ENCODE results near the gene RERE.
A peak's percentile ranks its signal among the peaks of the same experiment; 100 is the strongest.

Gene RERE

GRCh38 chr1:8603220-8603616 lies 214.2 kb downstream of the RERE start:
- no peak for TF ChIP-seq CTCF (IDR thresholded peaks at IDR 0.05)
- peaks cover 18 to 21% of the 10 kb centered on the region in 2 experiments for H3K4me1 ChIP-seq (ENCODE audit: control insufficient read depth in 1 of 2, insufficient read depth in 1 of 2, low read depth in 1 of 2, low read length in 1 of 2)
- H3K9me3 ChIP-seq, result no peaks in the 10 kb centered on the region
- H3K27me3 ChIP-seq, result no peaks in the 10 kb centered on the region
- H3K27ac ChIP-seq, result peak overlapping the region; percentile 52
- no peaks in the 10 kb centered on the region for H3K36me3 ChIP-seq
- no peak overlapping the region for H3K4me3 ChIP-seq (ENCODE audit: low read depth in 1 of 2, low read length in 1 of 2)

- Histone ChIP-seq H3K27me3 (no peaks in the 10 kb centered on the region), H3K36me3 (no peaks in the 10 kb centered on the region), H3K4me1 (ENCODE audit: control insufficient read depth in 1 of 2, insufficient read depth in 1 of 2, low read depth in 1 of 2, low read length in 1 of 2) (peaks cover 18 to 21% of the 10 kb centered on the region in 2 experiments), H3K9me3 (no peaks in the 10 kb centered on the region), H3K27ac (peak overlapping the region; percentile 52), H3K4me3 (ENCODE audit: low read depth in 1 of 2, low read length in 1 of 2) (no peak overlapping the region)
- TF ChIP-seq CTCF (IDR thresholded peaks at IDR 0.05), result no peak
Observed at GRCh38 chr1:8602471-8603219, 214.8 kb downstream of the RERE start.

- TF ChIP-seq CTCF (IDR thresholded peaks at IDR 0.05), result no peak
- Histone ChIP-seq H3K27ac (peak overlapping the region; percentile 48), H3K4me3 (ENCODE audit: low read depth in 1 of 2, low read length in 1 of 2) (no peak overlapping the region), H3K27me3 (no peaks in the 10 kb centered on the region), H3K9me3 (no peaks in the 10 kb centered on the region), H3K4me1 (ENCODE audit: control insufficient read depth in 1 of 2, insufficient read depth in 1 of 2, low read depth in 1 of 2, low read length in 1 of 2) (peaks cover 18 to 21% of the 10 kb centered on the region in 2 experiments), H3K36me3 (no peaks in the 10 kb centered on the region)
Observed at GRCh38 chr1:8600336-8600735, 217.1 kb downstream of the RERE start.

- TF ChIP-seq CTCF (IDR thresholded peaks at IDR 0.05), result no peak
- H3K27ac ChIP-seq, result no peak overlapping the region
- H3K36me3 ChIP-seq, result no peaks in the 10 kb centered on the region
- peaks cover 17 to 21% of the 10 kb centered on the region in 2 experiments for H3K4me1 ChIP-seq (ENCODE audit: control insufficient read depth in 1 of 2, insufficient read depth in 1 of 2, low read depth in 1 of 2, low read length in 1 of 2)
- no peaks in the 10 kb centered on the region for H3K9me3 ChIP-seq
- no peak overlapping the region for H3K4me3 ChIP-seq (ENCODE audit: low read depth in 1 of 2, low read length in 1 of 2)
- H3K27me3 ChIP-seq, result no peaks in the 10 kb centered on the region
Observed at GRCh38 chr1:8599646-8600212, 217.7 kb downstream of the RERE start.

- Histone ChIP-seq H3K27me3 (no peaks in the 10 kb centered on the region), H3K36me3 (no peaks in the 10 kb centered on the region), H3K9me3 (no peaks in the 10 kb centered on the region), H3K4me3 (ENCODE audit: low read depth in 1 of 2, low read length in 1 of 2) (no peak overlapping the region), H3K27ac (no peak overlapping the region), H3K4me1 (ENCODE audit: control insufficient read depth in 1 of 2, insufficient read depth in 1 of 2, low read depth in 1 of 2, low read length in 1 of 2) (peaks cover 15 to 16% of the 10 kb centered on the region in 2 experiments)
- no peak for TF ChIP-seq CTCF (IDR thresholded peaks at IDR 0.05)
Observed at GRCh38 chr1:8598783-8599182, 218.7 kb downstream of the RERE start.

Data from neutrophil (primary cell).